Measurements from ENCODE around the gene VAT1L. TPM values are rescaled to one million over a fixed set of nuclear protein-coding genes. Genes with fewer than 3 reads are reported as not detected.

Gene VAT1L
- total and polyA plus RNA-seq, 5 donors from 2014 or later: not detected

- no peak for ATAC-seq (ENCODE audit: low read depth in 2 of 2)
- Mint-ChIP-seq H3K4me3 (no peak overlapping the region), H3K27me3 (peaks cover 48% of the 10 kb centered on the region), H3K9me3 (peaks cover 0 to 2% (median 0%) of the 10 kb centered on the region in 7 donors), H3K36me3 (no peaks in the 10 kb centered on the region), H3K27ac (no peak overlapping the region), H3K4me1 (peaks cover 0 to 10% (median 6%) of the 10 kb centered on the region in 4 donors)
- Histone ChIP-seq H3K4me1 (ENCODE audit: control insufficient read depth, insufficient read depth, low read length, poor library complexity, severe bottlenecking) (peaks cover 14% of the 10 kb centered on the region), H3K27me3 (ENCODE audit: control insufficient read depth, insufficient read depth, low read length) (peaks cover 24% of the 10 kb centered on the region), H3K36me3 (ENCODE audit: control insufficient read depth, insufficient read depth, low read length) (no peaks in the 10 kb centered on the region), H3K4me3 (ENCODE audit: low read depth, low read length) (no peak overlapping the region), H3K27ac (ENCODE audit: insufficient read depth, low read length, poor library complexity, severe bottlenecking) (no peak overlapping the region), H3K9me3 (ENCODE audit: control insufficient read depth in 2 of 2, low read length in 2 of 2) (no peaks in the 10 kb centered on the region)
- no peak for DNase-seq
Measured at GRCh38 chr16:77784441-77785372, 3.7 kb upstream of the VAT1L start.

GRCh38 chr16:77785373-77785764, 3.0 kb upstream of the VAT1L start:
- Histone ChIP-seq H3K27ac (ENCODE audit: insufficient read depth, low read length, poor library complexity, severe bottlenecking) (no peak overlapping the region), H3K9me3 (ENCODE audit: control insufficient read depth in 2 of 2, low read length in 2 of 2) (no peaks in the 10 kb centered on the region), H3K4me1 (ENCODE audit: control insufficient read depth, insufficient read depth, low read length, poor library complexity, severe bottlenecking) (peaks cover 14% of the 10 kb centered on the region), H3K36me3 (ENCODE audit: control insufficient read depth, insufficient read depth, low read length) (no peaks in the 10 kb centered on the region), H3K4me3 (ENCODE audit: low read depth, low read length) (no peak overlapping the region), H3K27me3 (ENCODE audit: control insufficient read depth, insufficient read depth, low read length) (peaks cover 27% of the 10 kb centered on the region)
- no peak for ATAC-seq (ENCODE audit: low read depth in 2 of 2)
- Mint-ChIP-seq H3K27ac (no peak overlapping the region), H3K27me3 (peaks cover 52% of the 10 kb centered on the region), H3K9me3 (peaks cover 0 to 2% (median 0%) of the 10 kb centered on the region in 7 donors), H3K4me3 (no peak overlapping the region), H3K36me3 (no peaks in the 10 kb centered on the region), H3K4me1 (peaks cover 0 to 12% (median 6%) of the 10 kb centered on the region in 4 donors)
- DNase-seq: no peak

DNA sequence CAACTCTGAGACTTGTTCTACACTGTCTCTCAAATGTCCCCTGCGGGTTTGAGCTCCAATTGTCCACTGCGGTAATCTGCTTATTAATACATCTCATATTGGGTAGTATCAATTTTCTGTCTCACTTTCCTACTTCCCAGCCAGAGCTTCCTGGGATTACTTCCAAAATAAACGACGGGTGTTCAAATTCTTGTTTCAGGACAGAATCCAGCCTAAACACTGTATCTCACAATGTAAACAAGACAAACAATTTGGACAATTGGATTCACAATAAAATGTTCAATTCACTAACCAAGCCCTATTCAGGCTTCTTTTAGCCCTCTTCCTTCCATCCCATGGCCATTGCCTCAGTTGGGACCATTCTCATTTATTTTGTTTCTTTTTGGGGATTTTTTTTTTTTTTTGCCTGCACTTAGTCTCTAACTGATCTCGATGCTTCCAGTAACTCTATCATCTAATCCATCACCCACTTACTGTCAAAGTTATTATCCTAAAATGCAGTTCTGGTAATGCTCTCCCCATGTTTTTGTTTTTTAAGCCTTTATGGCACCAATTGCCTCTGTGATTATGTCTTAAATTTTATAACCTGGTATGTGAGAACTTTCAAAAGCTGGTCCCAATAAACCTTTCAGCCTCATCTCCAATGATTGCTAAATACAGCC, 2.0 kb upstream of the VAT1L start:
- Histone ChIP-seq H3K4me3 (ENCODE audit: low read depth, low read length) (no peak overlapping the region), H3K9me3 (ENCODE audit: control insufficient read depth in 2 of 2, low read length in 2 of 2) (no peaks in the 10 kb centered on the region), H3K36me3 (ENCODE audit: control insufficient read depth, insufficient read depth, low read length) (no peaks in the 10 kb centered on the region), H3K4me1 (ENCODE audit: control insufficient read depth, insufficient read depth, low read length, poor library complexity, severe bottlenecking) (peaks cover 14% of the 10 kb centered on the region), H3K27me3 (ENCODE audit: control insufficient read depth, insufficient read depth, low read length) (peaks cover 30% of the 10 kb centered on the region), H3K27ac (ENCODE audit: insufficient read depth, low read length, poor library complexity, severe bottlenecking) (no peak overlapping the region)
- Mint-ChIP-seq H3K27me3 (peaks cover 57% of the 10 kb centered on the region), H3K4me3 (no peak overlapping the region), H3K36me3 (no peaks in the 10 kb centered on the region), H3K4me1 (peaks cover 0 to 12% (median 6%) of the 10 kb centered on the region in 4 donors), H3K27ac (no peak overlapping the region), H3K9me3 (peaks cover 0 to 2% (median 0%) of the 10 kb centered on the region in 7 donors)
- ATAC-seq (ENCODE audit: low read depth in 2 of 2) (no peak), DNase-seq (no peak)

- Histone ChIP-seq H3K27me3 (ENCODE audit: control insufficient read depth, insufficient read depth, low read length) (peaks cover 34% of the 10 kb centered on the region), H3K36me3 (ENCODE audit: control insufficient read depth, insufficient read depth, low read length) (no peaks in the 10 kb centered on the region), H3K9me3 (ENCODE audit: control insufficient read depth in 2 of 2, low read length in 2 of 2) (no peaks in the 10 kb centered on the region), H3K4me3 (ENCODE audit: low read depth, low read length) (no peak overlapping the region), H3K4me1 (ENCODE audit: control insufficient read depth, insufficient read depth, low read length, poor library complexity, severe bottlenecking) (peaks cover 14% of the 10 kb centered on the region), H3K27ac (ENCODE audit: insufficient read depth, low read length, poor library complexity, severe bottlenecking) (no peak overlapping the region)
- DNase-seq (no peak), ATAC-seq (ENCODE audit: low read depth in 2 of 2) (no peak)
- H3K36me3 Mint-ChIP-seq: no peaks in the 10 kb centered on the region
- peak overlapping the region in 2 of 4 donors; percentile 33 for H3K4me3 Mint-ChIP-seq
- H3K4me1 Mint-ChIP-seq: peaks cover 0 to 12% (median 6%) of the 10 kb centered on the region in 4 donors
- peaks cover 62% of the 10 kb centered on the region for H3K27me3 Mint-ChIP-seq
- no peaks in the 10 kb centered on the region for H3K9me3 Mint-ChIP-seq
- no peak overlapping the region for H3K27ac Mint-ChIP-seq
Measured at GRCh38 chr16:77787452-77787851, 912 bp upstream of the VAT1L start.

GRCh38 chr16:77789085-77790008, 983 bp downstream of the VAT1L start:
- H3K4me3 ChIP-seq (ENCODE audit: low read depth, low read length): no peak overlapping the region
- Mint-ChIP-seq H3K27ac (no peak overlapping the region), H3K4me3 (peak overlapping the region in 1 of 4 donors; percentile 13), H3K27me3 (peaks cover 66% of the 10 kb centered on the region), H3K36me3 (no peaks in the 10 kb centered on the region), H3K4me1 (peaks cover 0 to 12% (median 6%) of the 10 kb centered on the region in 4 donors), H3K9me3 (peaks cover 0 to 1% (median 0%) of the 10 kb centered on the region in 7 donors)
- peaks cover 34% of the 10 kb centered on the region for H3K27me3 ChIP-seq (ENCODE audit: control insufficient read depth, insufficient read depth, low read length)
- H3K9me3 ChIP-seq (ENCODE audit: control insufficient read depth in 2 of 2, low read length in 2 of 2): no peaks in the 10 kb centered on the region
- H3K4me1 ChIP-seq (ENCODE audit: control insufficient read depth, insufficient read depth, low read length, poor library complexity, severe bottlenecking): peaks cover 14% of the 10 kb centered on the region
- H3K36me3 ChIP-seq (ENCODE audit: control insufficient read depth, insufficient read depth, low read length): no peaks in the 10 kb centered on the region
- no peak for DNase-seq
- no peak overlapping the region for H3K27ac ChIP-seq (ENCODE audit: insufficient read depth, low read length, poor library complexity, severe bottlenecking)
- no peak for ATAC-seq (ENCODE audit: low read depth in 2 of 2)

DNA sequence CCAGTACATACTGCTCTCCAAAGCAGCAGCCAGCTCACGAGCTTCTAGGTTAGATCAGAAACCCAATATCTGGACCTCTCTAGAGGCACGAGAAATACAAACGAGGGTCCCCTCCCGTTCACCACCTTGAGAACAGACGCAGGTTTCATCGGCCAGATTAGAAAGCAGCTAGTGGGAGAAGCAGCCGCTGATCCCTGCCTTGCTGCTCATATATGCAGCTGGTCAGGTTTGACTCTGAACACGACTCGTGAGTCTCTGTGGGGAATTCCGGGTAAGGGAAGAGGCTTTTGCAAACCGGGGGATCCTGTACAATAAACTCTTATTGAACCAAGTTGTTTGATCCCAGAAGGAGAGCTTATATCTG, 1.6 kb downstream of the VAT1L start:
- H3K27ac Mint-ChIP-seq: no peak overlapping the region
- H3K27me3 ChIP-seq (ENCODE audit: control insufficient read depth, insufficient read depth, low read length): peaks cover 34% of the 10 kb centered on the region

GRCh38 chr16:77790912-77791311, 2.5 kb downstream of the VAT1L start:
- ATAC-seq (ENCODE audit: low read depth in 2 of 2) (no peak), DNase-seq (no peak)
- Histone ChIP-seq H3K4me1 (ENCODE audit: control insufficient read depth, insufficient read depth, low read length, poor library complexity, severe bottlenecking) (peaks cover 14% of the 10 kb centered on the region), H3K4me3 (ENCODE audit: low read depth, low read length) (no peak overlapping the region), H3K36me3 (ENCODE audit: control insufficient read depth, insufficient read depth, low read length) (no peaks in the 10 kb centered on the region), H3K27ac (ENCODE audit: insufficient read depth, low read length, poor library complexity, severe bottlenecking) (no peak overlapping the region), H3K27me3 (ENCODE audit: control insufficient read depth, insufficient read depth, low read length) (peaks cover 30% of the 10 kb centered on the region), H3K9me3 (ENCODE audit: control insufficient read depth in 2 of 2, low read length in 2 of 2) (no peaks in the 10 kb centered on the region)
- H3K4me1 Mint-ChIP-seq: peaks cover 0 to 12% (median 6%) of the 10 kb centered on the region in 4 donors
- peaks cover 66% of the 10 kb centered on the region for H3K27me3 Mint-ChIP-seq
- H3K9me3 Mint-ChIP-seq: peaks cover 0 to 1% (median 0%) of the 10 kb centered on the region in 7 donors
- H3K36me3 Mint-ChIP-seq: no peaks in the 10 kb centered on the region
- no peak overlapping the region for H3K27ac Mint-ChIP-seq
- no peak overlapping the region for H3K4me3 Mint-ChIP-seq

More for the DNA sequence above, 1.6 kb downstream of the VAT1L start:
- H3K4me1 ChIP-seq (ENCODE audit: control insufficient read depth, insufficient read depth, low read length, poor library complexity, severe bottlenecking): peaks cover 14% of the 10 kb centered on the region
- Mint-ChIP-seq H3K4me1 (peaks cover 0 to 12% (median 6%) of the 10 kb centered on the region in 4 donors), H3K36me3 (no peaks in the 10 kb centered on the region), H3K27me3 (peaks cover 70% of the 10 kb centered on the region), H3K9me3 (peaks cover 0 to 1% (median 0%) of the 10 kb centered on the region in 7 donors), H3K4me3 (peak overlapping the region in 1 of 4 donors; percentile 13)
- ATAC-seq (ENCODE audit: low read depth in 2 of 2): no peak
- H3K36me3 ChIP-seq (ENCODE audit: control insufficient read depth, insufficient read depth, low read length): no peaks in the 10 kb centered on the region
- H3K9me3 ChIP-seq (ENCODE audit: control insufficient read depth in 2 of 2, low read length in 2 of 2): no peaks in the 10 kb centered on the region
- H3K27ac ChIP-seq (ENCODE audit: insufficient read depth, low read length, poor library complexity, severe bottlenecking): no peak overlapping the region
- H3K4me3 ChIP-seq (ENCODE audit: low read depth, low read length): no peak overlapping the region
- DNase-seq: no peak

All from CD4-positive, CD25-positive, alpha-beta regulatory T cell (primary cell).